Peyer's patch (tissue), 4 donors: ENCODE data around the gene ELP4.

Experiments
- POLR2A ChIP-seq, 2 donors: fragments of 450-650 bp; IDR thresholded peaks; one replicate each; pipeline ENCODE4 v1.5.1; 2017; ENCODE audit warnings: antibody characterized with exemption in 2 of 2, mild to moderate bottlenecking in 2 of 2, moderate library complexity in 2 of 2
- TF ChIP-seq, protein P1 (sequence below), 6 experiments: fragments of 450-650 bp in 4 of 6; fragments of 200-600 bp in 2 of 6; sonication (generic) in 1 of 6; IDR thresholded peaks; one replicate each; pipeline ENCODE4 v1.5.1; 2017 to 2019; ENCODE audit warnings: antibody characterized with exemption in 6 of 6, mild to moderate bottlenecking in 3 of 6, moderate library complexity in 1 of 6

DNA sequence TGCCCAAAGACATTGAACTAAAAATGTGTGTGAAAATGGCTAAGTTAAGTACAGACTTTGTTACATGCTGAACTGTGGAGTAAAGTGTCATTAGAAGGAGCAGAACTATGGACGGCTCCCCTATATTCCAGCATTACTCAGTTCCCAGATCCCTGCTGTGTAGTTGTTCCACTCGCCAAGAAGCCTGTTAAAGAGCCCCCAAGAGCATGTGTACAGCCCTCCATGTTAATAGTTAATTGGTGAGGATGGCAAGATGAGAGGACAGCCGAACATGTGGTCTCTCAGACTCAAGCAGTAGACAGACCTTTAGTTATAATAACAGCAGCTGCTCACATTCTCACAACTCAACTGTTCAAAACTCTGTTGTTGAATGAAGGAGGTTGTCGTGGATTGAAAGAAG, 127.4 kb downstream of the ELP4 start:
- no peak for TF ChIP-seq POLR2A (IDR thresholded peaks at IDR 0.05)
- TF ChIP-seq, protein P1, sequence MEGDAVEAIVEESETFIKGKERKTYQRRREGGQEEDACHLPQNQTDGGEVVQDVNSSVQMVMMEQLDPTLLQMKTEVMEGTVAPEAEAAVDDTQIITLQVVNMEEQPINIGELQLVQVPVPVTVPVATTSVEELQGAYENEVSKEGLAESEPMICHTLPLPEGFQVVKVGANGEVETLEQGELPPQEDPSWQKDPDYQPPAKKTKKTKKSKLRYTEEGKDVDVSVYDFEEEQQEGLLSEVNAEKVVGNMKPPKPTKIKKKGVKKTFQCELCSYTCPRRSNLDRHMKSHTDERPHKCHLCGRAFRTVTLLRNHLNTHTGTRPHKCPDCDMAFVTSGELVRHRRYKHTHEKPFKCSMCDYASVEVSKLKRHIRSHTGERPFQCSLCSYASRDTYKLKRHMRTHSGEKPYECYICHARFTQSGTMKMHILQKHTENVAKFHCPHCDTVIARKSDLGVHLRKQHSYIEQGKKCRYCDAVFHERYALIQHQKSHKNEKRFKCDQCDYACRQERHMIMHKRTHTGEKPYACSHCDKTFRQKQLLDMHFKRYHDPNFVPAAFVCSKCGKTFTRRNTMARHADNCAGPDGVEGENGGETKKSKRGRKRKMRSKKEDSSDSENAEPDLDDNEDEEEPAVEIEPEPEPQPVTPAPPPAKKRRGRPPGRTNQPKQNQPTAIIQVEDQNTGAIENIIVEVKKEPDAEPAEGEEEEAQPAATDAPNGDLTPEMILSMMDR (IDR thresholded peaks at IDR 0.05): no peak
